H1 (cell line): ENCODE results near the gene CRADD. TPM values are rescaled to one million over a fixed set of nuclear protein-coding genes. Genes with fewer than 3 reads are reported as not detected.

Source experiments
- CBX5 ChIP-seq: fragments of 300-800, 300-1000 bp; sonication (generic); IDR thresholded peaks from 2 replicates; pipeline ENCODE4 v1.7.1; 2016; ENCODE audit warnings: antibody characterized with exemption, low read length, low read depth
- CHD7 ChIP-seq: fragments of 300-600 bp; sonication (generic); IDR thresholded peaks from 2 replicates; pipeline ENCODE4 v1.7.1; 2012; ENCODE audit warnings: low read length, moderate library complexity, mild to moderate bottlenecking, inconsistent platforms; ENCODE audit not compliant: insufficient replicate concordance
- RFX5 ChIP-seq: IDR thresholded peaks from 2 replicates; pipeline ENCODE4 v1.6.1; 2011; ENCODE audit warnings: low read depth, low read length, improper control_type of control experiment, borderline replicate concordance
- SIN3A ChIP-seq, 2 experiments: IDR thresholded peaks in 1 of 2; conservative IDR thresholded peaks in 1 of 2; 2 replicates each; pipeline ENCODE4 v1.6.1; 2011 to 2012; ENCODE audit warnings: low read length in 2 of 2, improper control_type of control experiment in 1 of 2, low read depth in 1 of 2, mild to moderate bottlenecking in 1 of 2
- YY1 ChIP-seq: IDR thresholded peaks from 2 replicates; pipeline ENCODE4 v1.6.1; 2011; ENCODE audit warnings: low read depth, mild to moderate bottlenecking, low read length
- polyA plus RNA-seq, 7 experiments: library from polyadenylated mRNA; depleted of rRNA in 3 of 7; stranded (reverse) in 5 of 7; unstranded in 2 of 7; fragments of >200 nt in 5 of 7; fragments of 200-250 nt in 2 of 7; gene quantifications; 1 replicate in 5 of 7; 2 replicates in 1 of 7; 4 replicates in 1 of 7; pipeline versions ENCODE4 v1.2.1 to v1.2.3, GENCODE V29; 2011 to 2013; ENCODE audit warnings: missing spikeins in 2 of 7, mixed read lengths in 2 of 7
- total RNA-seq: library from RNA; stranded (reverse); fragmentation: NEBNext Ultra II Directional; extraction: Animal tissue kit (Norgen Biotek cat#: 25700); gene quantifications from 2 replicates; pipeline ENCODE4 v1.2.1, GENCODE V29; 2021

Gene CRADD
- total and polyA plus RNA-seq, 2 of the 8 experiments (the other 6 are each of a cell fraction or from before 2014, with no cell fraction given) = 8.1 to 15.4 TPM

- TF ChIP-seq CHD7 (no peak), SIN3A (conservative IDR thresholded peaks at IDR 0.05 in 1 of 2, IDR thresholded peaks at IDR 0.05 in 1 of 2; ENCODE audit: low read depth in 1 of 2, low read length in 2 of 2) (no peak), YY1 (no peak), CBX5 (no peak), RFX5 (no peak)
These were observed 90.3 kb downstream of the CRADD start (continued) for GRCh38 chr12:93767524-93767863.
